Activated T-helper 9 cell treated with anti-CD3 and anti-CD28 coated beads, Interleukin-2, amount 50 U/mL, for 16 hours (primary cell): ENCODE data around the gene MXRA8.
A peak's percentile ranks its signal among the peaks of the same experiment; 100 is the strongest.
"Not testable (repeated sequence)": the region's sequence is repeated elsewhere in the genome, so short reads cannot be mapped to it uniquely, and the experiment has no call there.

Experiments used
- DNase-seq: peaks from one replicate; pipeline ENCODE4 v3.0.0-alpha.2; 2020; ENCODE audit warnings: low read depth

MXRA8 gene, protein sequence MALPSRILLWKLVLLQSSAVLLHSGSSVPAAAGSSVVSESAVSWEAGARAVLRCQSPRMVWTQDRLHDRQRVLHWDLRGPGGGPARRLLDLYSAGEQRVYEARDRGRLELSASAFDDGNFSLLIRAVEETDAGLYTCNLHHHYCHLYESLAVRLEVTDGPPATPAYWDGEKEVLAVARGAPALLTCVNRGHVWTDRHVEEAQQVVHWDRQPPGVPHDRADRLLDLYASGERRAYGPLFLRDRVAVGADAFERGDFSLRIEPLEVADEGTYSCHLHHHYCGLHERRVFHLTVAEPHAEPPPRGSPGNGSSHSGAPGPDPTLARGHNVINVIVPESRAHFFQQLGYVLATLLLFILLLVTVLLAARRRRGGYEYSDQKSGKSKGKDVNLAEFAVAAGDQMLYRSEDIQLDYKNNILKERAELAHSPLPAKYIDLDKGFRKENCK

DNA sequence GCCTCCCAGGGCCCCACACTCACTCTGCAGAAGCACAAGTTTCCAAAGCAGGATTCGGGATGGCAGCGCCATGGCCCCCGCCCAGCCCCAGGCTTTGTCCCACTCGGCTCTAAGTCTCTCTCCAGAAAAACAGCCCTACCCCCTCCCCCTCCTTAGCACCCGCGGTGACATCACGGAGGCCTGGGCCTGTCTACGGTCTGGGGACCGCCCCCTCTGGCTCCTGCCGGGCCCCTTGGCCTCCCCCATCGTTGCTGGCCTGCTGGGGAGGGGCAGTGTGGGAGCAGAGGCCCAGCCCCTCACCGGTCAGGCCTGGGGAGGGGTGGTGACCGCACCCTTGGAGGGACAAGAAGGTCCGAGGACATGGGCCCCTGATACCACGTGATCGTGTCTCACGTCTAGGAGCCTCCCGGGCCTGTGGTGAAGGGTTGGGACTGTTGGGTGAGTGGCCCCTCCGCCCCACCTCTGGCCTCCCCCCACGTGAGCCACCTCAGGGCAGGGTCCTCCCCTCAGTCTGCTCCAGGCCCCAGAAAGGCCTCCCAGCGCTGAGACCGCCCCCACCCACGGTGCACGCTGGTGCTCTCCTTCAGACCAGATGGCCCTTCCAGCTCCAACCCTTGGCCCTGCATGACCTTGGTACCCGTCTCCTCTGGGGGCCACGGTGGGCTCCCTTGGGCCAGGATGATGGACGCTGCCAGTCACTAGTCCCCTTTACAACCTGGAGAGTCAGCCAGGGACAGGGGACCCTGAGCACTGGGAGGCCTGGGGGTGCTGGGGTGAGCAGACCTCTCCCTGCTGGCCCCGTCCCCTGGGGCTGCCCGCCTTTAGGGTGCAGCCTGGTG, at the start of gene MXRA8:
Gene MXRA8 (minus strand): TSS at position 123 of the 839 bp plus-strand sequence. CDS start 51 bp downstream, at position 72.
- DNase-seq, result no peak

DNA sequence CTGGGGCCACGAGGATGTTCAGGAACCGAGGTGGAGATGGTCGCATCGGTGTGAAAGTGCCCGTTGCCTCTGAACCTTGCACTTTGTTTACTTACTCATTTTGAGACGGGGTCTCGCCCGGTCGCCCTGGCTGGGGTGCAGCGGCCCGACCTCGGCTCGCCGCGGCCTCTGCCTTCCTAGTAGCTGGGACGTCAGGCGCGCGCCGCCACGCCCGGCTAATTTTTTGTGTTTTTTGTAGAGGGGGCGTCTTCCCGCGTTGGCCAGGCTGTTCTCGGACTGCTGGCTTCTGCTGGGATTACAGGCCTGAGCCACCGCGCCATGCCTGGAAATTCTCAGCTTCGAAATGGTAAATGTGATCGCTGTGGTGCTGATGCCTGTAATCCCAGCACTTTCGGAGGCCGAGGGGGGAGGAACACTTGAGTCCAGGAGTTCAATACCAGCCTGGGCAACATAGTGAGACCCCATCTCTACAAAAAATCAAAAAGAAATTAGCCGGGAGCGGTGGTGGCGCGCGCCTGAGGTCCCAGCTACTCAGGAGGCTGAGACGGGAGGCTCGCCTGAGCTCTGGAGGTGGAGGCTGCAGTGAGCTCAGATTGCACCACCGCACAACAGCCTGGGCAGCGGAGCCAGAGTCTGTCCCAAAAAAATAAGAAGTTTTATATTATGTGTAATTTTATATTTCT, 49.4 kb upstream of the MXRA8 start:
- no peak for DNase-seq

DNA sequence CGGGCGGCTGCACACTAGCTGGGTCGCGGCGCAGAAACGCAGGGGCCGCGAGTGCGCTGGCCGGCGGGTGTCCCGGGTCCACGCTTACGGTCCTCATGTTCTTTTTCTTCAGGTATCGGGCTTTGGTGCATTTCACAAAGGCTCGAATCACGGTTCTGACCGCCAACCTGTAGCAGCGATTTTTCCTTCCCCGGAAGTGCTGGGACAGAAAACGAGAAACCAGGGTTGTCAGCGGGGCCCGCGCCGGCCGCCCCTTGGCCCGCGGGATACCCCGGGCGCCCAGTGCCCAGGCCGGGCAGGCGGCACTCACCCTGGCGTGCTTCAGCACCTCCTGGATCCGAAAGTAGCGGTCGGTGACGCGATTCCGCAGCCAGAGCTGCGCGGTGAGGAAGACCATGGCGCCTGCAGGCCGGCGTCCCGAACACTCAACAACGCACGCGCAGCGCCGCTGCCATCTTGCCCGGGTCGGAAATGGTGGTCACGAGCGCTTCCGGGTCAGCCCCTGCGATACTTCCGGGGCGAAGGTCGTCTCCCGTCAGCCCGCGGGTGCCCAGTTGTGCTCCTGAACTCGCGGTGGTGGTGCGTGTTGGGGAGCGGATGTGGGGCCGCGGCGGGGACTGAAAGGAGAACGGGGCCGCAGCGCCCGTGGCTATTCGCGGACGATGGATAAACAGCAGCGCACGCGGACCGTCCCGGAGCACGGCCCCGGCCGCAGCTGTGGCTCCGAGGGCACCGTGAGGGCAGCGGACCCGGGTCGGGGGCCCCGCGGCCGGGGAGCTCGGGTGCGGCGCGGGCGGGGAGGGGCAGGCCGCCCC, 48.7 kb upstream of the MXRA8 start, which contains the start of gene MRPL20:
Gene MRPL20 (minus strand): TSS at position 473 of the 815 bp plus-strand sequence. CDS start 76 bp downstream, at position 397.
- DNase-seq, result peak; percentile 96

DNA sequence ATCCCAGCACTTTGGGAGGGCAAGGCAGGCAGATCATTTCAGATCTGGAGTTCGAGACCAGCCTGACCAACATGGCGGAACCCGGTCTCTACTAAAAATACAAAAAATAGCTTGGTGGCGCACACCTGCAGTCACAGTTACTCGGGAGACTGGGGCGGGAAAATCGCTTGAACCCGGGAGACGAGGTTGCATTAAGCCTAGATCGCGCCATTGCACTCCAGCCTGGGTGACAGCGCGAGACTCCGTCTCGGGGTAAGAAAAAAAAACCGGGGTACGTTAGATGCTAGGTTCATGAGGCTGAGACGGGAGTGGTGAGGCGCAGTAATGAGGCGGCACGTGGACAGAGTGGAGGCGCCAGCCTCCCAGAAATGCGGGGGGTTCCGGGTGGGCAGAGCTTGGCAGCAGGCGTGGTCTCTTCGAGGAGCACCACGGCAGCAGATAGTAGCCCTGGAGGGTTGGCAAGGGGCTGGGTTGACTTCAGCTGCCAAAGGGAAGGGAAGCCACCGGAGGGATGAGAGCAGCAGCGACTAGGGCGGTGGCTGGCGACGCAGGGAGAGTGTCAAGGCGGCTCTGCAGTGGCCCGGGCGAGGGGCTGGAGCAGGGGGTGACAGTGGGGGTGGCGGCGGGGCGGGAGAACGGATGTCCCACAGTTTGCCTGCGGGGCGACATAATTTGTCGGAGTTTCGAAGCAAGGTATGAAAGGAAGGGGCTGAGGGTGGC, 47.9 kb upstream of the MXRA8 start:
- no peak for DNase-seq

DNA sequence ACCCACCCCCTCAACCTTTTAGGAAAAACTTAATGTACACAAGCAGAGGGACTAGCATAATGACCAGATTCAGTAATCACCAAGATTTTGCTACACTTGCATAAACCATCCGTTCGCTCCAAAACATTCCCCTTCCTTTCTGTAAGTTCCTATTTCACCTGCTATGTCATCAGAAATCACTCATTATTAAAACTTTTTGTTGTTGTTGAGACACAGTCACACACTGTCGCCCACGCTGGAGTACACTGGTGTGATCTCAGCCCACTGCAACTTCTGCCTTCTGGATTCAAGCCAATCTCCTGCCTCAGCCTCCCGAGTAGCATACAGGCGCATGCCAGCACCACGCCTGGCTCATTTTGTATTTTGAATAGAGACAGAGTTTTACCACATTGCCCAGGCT, 45.3 kb upstream of the MXRA8 start:
- DNase-seq, result no peak

DNA sequence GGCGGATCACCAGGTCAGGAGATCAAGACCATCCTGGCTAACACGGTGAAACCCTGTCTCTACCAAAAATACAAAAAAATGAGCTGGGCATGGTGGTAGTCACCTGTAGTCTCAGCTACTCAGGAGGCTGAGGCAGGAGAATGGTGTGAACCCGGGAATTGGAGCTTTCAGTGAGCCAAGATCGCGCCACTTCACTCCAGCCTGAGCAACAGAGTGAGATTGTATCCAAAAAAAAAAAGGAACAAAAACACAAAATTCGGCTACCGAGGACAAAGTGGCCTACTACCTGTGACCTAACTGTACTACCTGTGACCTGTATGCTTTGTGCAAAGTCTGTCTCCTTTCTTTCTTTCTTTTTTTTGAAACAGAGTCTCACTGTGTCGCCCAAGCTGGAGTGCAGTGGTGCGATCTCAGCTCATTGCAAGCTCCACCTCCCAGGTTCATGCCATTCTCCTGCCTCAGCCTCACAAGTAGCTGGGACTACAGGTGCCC, 44.6 kb upstream of the MXRA8 start:
- not testable (repeated sequence) for DNase-seq

DNA sequence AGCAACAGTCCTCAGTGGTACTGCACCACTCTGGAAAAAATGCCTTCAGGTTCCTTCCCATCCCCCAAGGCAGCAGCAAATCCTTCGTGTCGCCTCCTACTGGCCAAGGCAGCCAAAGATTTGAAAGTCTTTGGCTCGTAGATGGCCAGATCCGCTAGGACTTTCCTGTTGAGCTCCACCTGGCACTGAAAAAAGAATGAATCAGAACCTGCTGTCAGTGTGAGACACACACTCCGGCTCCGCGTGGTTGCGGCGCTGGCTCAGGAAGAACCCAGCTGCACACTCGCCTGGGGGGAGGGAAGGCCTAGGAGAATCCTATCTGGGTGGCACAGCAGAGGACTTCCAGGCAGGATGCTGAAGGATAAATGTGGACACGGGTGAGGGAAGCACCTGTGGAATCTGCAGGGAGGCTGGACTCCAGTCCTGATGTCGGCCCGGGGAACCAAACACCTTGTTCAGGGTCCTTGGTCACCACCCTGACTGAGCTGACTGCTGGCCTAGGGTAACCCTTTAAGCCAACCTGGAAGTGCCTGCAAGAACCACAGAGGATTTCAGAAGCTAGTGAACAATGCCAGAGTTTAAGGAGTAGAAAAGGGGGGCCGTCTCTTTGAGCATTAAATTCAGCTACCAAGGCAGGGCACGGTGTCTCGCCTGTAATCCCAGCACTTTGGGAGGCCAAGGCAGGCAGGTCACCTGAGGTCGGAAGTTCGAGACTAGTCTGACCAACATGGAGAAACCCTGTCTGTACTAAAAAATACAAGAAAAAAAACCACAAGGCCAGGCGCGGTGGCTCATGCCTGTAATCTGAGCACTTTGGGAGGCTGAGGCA, 43.9 kb upstream of the MXRA8 start:
- DNase-seq, result no peak

DNA sequence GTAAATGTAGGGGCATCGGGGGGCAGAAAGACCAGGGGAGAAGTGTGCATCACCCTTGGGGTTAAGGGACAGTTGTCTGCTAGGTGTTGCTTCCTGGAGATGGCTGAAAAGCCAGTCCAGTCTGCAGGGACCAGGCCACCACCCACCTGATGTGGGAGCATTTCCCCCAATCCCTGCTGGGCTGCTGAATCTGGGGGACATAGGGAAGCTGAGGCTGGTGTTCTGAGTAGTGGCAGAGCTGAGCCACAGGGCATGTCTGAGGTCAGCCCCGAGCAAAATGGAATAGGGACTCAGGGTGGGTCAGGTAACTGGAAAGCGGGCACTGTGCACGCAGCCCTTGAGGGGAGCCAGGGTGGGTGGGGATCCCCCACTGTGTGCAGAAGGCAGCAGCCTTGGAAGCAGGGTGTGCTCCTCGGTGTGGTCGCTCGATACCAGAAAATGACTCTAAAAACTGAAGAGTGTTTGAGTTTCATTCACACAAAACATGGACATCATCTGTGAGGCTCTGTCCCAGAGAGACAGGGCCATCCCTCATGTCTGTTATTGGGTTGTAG, 43.2 kb upstream of the MXRA8 start:
- no peak for DNase-seq

DNA sequence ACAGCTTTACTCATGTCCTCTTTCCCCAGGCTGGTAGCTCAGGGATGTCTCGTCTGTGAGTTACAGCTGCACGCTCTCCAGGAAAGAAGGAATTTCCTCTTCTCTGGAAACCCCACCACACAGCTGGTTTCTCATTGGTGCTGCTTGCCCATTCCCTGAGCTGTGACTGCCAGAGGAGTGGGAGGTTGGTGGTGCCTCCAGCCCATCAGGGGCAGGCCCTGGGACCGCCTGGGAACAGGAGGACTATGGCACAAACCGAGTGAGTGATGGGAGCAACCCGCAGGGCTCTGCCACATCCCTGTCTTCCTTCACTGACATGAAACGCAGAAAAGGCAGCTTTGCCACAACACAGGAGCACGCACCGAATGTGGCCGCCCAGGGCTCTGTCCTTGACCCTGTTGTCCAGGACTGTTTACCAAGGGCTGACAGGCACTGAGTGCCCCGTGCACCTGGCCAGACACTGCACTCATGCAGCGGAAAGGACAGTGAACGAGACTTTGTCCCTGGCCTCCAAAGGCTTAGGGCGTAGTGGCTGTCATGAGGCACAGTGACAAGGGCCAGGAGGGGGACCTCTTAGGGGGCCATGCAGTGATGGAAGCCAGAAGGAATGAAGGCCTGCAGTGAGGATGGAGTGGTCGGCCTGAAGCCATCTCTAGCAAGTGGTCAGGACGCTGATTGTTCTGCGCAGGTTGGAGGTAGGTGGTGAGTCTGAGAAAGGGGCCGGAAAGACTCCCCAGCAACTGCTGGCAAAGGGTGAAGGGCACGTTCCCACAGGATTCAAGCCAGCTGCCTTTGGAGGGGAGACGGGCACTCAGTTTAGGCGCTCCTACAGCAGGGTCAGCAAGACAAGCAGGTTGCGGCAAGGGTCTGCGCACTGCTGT, 42.5 kb upstream of the MXRA8 start:
- DNase-seq, result no peak

DNA sequence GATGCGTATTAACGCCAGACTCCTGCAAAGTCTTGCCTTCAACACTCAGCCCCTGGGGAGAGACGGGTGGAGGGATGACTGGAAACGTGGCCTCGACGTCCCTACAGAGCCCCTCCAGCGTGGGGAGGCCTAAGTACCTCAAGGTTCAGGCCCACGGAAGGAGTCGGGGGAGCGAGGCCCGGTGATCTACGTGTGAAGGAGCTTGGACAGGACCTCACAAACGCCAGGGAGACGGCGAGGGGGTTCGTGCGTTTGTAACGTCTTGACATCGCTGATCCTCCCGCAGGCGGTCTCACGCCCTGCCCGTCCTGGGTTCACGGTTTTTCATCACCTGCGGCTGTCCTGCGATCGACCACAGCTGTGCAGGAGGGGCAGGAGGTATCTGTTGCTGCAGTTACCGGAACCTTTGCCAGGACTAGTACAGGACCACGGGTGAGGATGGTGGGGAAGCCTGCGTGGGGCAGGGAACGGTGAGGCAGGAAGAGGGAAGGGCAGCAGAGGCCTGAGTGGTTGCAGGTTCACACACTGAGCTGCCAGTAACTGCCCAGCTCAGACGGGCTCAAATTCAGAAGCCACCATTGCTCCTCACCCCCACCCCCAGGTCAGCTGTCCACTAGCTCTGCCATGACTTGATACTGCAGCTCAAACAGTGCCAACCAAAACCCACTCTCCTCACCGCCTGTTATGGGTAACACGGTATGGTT, 41.7 kb upstream of the MXRA8 start:
- no peak for DNase-seq

DNA sequence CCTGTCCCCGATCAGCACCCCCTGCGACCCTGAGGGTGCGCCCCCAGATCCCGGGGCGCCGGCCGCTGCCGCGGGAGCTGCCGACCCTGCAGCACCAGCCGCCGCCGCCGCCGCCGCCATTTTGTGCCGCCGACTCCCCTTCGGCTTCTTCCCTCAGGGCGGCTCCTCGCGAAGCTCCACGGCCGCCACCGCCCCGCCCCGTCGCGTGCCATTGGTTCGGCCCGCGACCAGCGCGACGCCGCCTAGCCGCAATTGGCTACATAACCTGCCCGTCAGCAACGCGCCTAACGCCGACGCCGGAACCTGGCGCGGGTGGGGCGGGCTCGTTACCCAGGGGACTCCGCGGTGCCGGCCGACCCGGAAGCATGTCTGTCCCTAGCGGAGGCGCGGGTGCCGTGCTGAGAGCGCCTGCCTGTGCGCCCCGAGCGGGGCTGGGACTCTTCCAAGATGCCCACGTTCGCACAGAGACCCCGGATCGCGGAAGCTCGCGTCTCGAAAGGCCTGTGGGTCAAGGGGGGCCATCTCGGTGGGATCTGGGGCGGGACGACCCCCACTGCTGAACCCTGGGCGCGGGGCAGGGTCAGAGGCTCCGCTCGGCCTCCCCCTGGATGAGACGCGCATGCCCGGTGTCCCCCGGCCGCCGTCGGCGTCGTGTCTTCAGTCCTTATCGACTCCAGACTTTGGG, 41.0 kb upstream of the MXRA8 start, which contains the start of gene CCNL2:
Gene CCNL2 (minus strand): TSS at position 149 of the 685 bp plus-strand sequence. CDS start 29 bp downstream, at position 120.
- peak; percentile 100 for DNase-seq

DNA sequence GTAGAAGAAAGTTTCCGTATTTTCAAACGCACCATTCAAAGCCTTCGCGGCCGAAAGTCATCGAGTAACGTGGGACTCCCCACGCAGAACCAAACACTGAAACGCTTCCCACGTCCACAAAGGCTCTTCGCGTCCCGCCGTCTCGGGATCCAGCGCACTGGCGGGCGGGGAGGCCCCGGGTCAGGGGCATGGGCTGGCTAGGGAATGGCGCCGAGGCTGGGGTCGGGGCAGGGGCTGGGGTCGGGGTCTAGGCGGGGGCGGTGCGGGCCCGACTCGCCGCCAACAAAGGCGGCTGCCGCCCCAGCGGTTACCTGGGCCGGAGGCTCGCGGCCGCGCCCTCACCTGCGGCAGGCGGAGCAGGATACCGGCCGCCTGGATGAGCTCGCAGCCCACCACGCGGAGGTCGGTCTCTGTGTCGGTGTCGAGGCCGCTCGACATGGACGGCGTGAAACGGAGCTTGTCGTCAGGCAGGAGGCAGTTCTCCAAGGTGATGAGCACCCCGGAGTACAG, 40.4 kb upstream of the MXRA8 start:
- DNase-seq, result no peak

DNA sequence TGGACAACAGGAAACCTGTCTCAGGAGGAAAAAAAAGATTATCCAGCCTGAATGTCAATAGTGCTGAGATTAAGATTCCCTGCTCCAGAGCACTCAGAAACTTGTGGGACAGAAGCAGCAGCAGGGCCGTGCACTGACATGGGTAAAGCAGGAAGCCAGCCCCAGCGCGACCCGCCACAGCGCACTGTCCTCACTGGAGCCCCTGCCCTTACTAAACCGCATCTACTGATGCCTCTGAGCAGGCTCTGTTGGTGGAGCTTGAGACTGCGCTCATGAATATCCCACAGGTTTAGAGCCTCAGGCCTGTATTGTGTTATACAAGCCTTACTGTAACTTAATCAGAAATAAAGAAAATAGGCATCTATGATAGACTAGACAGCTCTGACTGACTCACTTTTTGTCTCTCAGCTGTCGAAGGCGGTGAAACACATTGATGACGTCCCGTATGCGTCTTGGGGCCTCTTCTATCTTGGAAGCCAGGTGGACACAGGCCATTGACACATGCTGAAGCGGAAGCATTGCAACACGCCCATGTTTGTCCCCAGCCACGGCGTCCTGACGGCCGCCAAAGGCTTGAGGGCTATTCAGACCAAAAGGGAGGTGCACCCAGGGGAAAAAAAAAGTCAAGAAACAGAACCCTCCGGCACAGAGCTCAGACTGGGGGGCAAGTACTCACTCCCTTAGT, 39.6 kb upstream of the MXRA8 start:
- DNase-seq, result no peak

DNA sequence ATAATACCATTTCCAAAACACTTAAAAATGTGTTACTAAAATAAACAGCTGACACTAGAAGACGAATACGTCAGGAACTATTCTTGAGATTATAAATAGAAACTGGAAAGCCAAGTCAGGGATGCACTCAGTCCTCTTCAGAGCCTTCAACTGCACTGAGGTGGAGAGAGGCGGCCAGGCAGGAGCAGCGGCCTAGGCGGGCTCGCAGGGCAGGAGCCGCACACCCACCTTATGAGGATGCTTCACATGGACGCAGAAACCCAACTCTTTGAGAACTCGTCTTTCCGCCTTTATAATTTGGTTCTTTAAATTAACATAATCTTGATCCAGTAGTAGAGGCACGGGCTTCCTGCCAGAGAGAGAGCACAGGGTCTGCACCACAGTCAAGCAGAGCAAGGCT, 36.8 kb upstream of the MXRA8 start:
- no peak for DNase-seq

DNA sequence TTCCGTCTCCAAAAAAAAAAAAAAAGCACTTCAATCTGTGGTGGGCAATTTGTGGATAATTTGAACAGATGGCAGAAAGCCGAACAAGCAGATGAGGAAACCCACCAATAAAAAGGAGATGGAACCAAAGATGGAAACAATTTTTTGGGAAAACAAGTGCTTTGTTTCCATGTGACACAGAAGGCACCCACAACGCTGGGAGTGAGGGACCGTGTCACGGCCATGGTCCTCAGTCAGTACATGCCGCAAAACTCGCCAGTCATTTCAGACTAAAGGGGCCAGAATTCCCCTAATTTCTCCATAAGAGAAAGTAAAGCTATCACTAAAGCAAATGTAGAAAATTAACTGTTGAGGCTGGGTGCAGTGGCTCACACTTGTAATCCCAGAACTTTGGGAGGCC, 35.8 kb upstream of the MXRA8 start:
- DNase-seq, result no peak

DNA sequence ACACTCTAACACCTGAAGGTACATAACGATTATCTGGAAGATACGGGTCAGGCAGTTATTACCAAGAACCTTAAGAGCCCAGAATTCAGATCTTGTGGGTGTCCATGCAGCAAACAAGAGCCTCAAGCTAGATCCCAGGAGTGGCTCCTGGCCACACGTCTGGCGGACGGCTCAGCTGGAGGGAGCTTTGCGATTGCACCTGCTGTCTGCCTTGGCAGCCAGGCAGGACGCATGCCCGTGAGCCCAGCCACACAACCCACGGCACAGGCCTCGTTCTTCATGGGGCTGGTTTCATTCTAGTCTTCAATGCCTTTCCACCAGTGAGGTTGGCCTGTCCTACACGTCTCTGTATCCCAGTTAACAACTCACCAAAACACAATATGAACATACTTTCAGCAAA, 35.1 kb upstream of the MXRA8 start:
- DNase-seq, result no peak
